Neural cell (in vitro differentiated cells): ENCODE data around the gene HIP1. TPM values are rescaled to one million over a fixed set of nuclear protein-coding genes. Genes with fewer than 3 reads are reported as not detected.
"Not testable (repeated sequence)": the region's sequence is repeated elsewhere in the genome, so short reads cannot be mapped to it uniquely, and the experiment has no call there.

Experiments used
- H2AFZ ChIP-seq: fragments of 200-600, 300-800 bp; sonication (generic), shearing (Covaris generic); 2 replicates; pipeline ENCODE4 v1.6.0; 2014; ENCODE audit warnings: low read depth, mild to moderate bottlenecking, antibody characterized with exemption, low read length, moderate library complexity
- H3F3A ChIP-seq: fragments of 200-600 bp; shearing (Covaris generic); 2 replicates; pipeline ENCODE4 v1.6.1; 2016; ENCODE audit warnings: mild to moderate bottlenecking, moderate library complexity, mixed read lengths, antibody characterized with exemption, low read length; ENCODE audit not compliant: insufficient read depth, poor library complexity, severe bottlenecking
- H3K27ac ChIP-seq: fragments of 200-600, 300-800 bp; sonication (generic), shearing (Covaris generic); 2 replicates; pipeline ENCODE4 v1.5.1; 2014; ENCODE audit warnings: mild to moderate bottlenecking, low read length, moderate library complexity
- H3K27me3 ChIP-seq: fragments of 300-800, 200-600 bp; sonication (generic), shearing (Covaris generic); 2 replicates; pipeline ENCODE4 v1.6.0; 2014; ENCODE audit warnings: mild to moderate bottlenecking, low read depth, low read length, moderate library complexity; ENCODE audit not compliant: insufficient read depth
- H3K36me3 ChIP-seq: fragments of 300-800, 200-600 bp; sonication (generic), shearing (Covaris generic); 2 replicates; pipeline ENCODE4 v1.5.1; 2014; ENCODE audit warnings: mild to moderate bottlenecking, antibody characterized with exemption, low read length, moderate library complexity; ENCODE audit not compliant: insufficient read depth
- H3K4me2 ChIP-seq: fragments of 300-800, 200-600 bp; sonication (generic), shearing (Covaris generic); 2 replicates; pipeline ENCODE4 v1.6.0; 2014; ENCODE audit warnings: mild to moderate bottlenecking, low read length
- H3K4me3 ChIP-seq: fragments of 300-800, 200-600 bp; sonication (generic), shearing (Covaris generic); 2 replicates; pipeline ENCODE4 v1.5.1; 2014; ENCODE audit warnings: mild to moderate bottlenecking, low read length, moderate library complexity
- H3K79me2 ChIP-seq: fragments of 200-600 bp; shearing (Covaris generic); replicated peaks from 2 replicates; pipeline ENCODE4 v1.6.0; 2014; ENCODE audit warnings: mild to moderate bottlenecking, low read length, moderate library complexity; ENCODE audit not compliant: insufficient read depth
- H3K9ac ChIP-seq: fragments of 300-800, 200-600 bp; sonication (generic), shearing (Covaris generic); 2 replicates; pipeline ENCODE4 v1.6.1; 2016; ENCODE audit warnings: mild to moderate bottlenecking, low read length, mixed read lengths
- H3K9me2 ChIP-seq: fragments of 200-600 bp; shearing (Covaris generic); 2 replicates; pipeline ENCODE4 v1.6.1; 2016; ENCODE audit warnings: mild to moderate bottlenecking, low read length, mixed read lengths; ENCODE audit not compliant: insufficient read depth
- H3K9me3 ChIP-seq: fragments of 200-600, 300-800 bp; sonication (generic), shearing (Covaris generic); 2 replicates; pipeline ENCODE4 v1.6.1; 2016; ENCODE audit warnings: mild to moderate bottlenecking, mixed run types, low read length, moderate library complexity, mixed read lengths
- H4K20me1 ChIP-seq: fragments of 200-600 bp; shearing (Covaris generic); 2 replicates; pipeline ENCODE4 v1.6.1; 2016; ENCODE audit warnings: mild to moderate bottlenecking, mixed run types; ENCODE audit not compliant: insufficient read depth
- MXI1 ChIP-seq: fragments of 450-650 bp; conservative IDR thresholded peaks from 2 replicates; pipeline ENCODE4 v1.6.1; 2014; ENCODE audit warnings: antibody characterized with exemption, mild to moderate bottlenecking; ENCODE audit not compliant: poor library complexity, severe bottlenecking
- POLR2AphosphoS5 ChIP-seq: IDR thresholded peaks from 2 replicates; pipeline ENCODE4 v1.6.1; 2012
- SMC3 ChIP-seq: fragments of 450-650 bp; conservative IDR thresholded peaks from 2 replicates; pipeline ENCODE4 v1.6.1; 2014; ENCODE audit warnings: antibody characterized with exemption, mild to moderate bottlenecking, moderate library complexity; ENCODE audit not compliant: poor library complexity
- polyA plus RNA-seq: library from polyadenylated mRNA; depleted of rRNA; stranded (reverse); fragments of >200 nt; gene quantifications from 2 replicates; pipeline ENCODE4 v1.2.3, GENCODE V29; 2014
- small RNA-seq, 3 experiments: library from RNA; depleted of rRNA; stranded (forward); fragments of <200 nt; gene quantifications; one replicate each; pipeline ENCODE3, GENCODE V24; 2012

Gene HIP1
- polyA plus RNA-seq, 1 donor from 2014 or later, result 12.9 TPM

- not testable (repeated sequence) for H3K4me3 ChIP-seq, H3K9ac ChIP-seq, H3K27me3 ChIP-seq, H3F3A ChIP-seq, H3K36me3 ChIP-seq, H3K9me2 ChIP-seq, H4K20me1 ChIP-seq, H3K79me2 ChIP-seq, H3K9me3 ChIP-seq, H3K4me2 ChIP-seq, H3K27ac ChIP-seq, H2AFZ ChIP-seq
These were observed 246.7 kb downstream of the HIP1 start, which contains the start of gene SPDYE5 for GRCh38 chr7:75492020-75492419. SPDYE5 (plus strand) TSS chr7:75492320; CDS start chr7:75494048, 1,728 bp downstream.

DNA sequence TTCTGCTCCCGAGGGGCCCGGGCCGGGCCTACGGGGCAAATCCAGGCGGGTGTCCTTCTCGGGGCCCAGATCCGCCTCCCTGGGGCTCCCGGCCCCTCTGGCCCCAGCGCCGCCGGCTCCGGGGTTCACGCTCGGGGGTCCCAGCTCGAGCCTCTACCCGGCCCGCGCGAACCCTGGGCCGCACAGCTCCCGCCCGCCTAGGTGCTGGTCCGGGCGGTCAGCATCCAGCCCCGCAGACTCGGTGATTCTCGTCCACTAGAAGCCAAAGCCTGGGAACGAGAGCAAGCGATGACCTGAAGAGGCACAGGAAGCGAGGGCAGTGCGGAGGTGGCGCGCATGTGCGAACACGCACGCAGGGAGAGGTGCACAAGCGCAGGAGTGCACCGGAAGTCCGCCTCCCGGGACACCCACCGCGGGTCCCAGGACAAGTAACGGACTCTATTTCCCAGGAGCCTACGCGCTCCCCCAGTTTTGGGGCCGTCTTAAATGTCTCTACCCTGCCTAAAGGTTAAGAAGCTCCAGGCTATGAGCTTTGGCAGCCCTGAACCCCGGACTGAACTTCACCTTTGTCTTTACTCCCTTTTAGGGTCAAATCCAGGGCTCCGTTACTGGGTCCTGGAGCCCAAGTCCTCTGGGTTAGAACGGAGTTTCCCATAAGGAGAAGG lies 252.6 kb downstream of the HIP1 start, which contains the start of gene POM121C:
Gene POM121C, minus strand, starts transcription at position 321 of the 665 bp plus-strand sequence. CDS start 44,803 bp downstream, outside the sequence.
- peak within 1 kb of the TSS; percentile 72 for H3K9ac ChIP-seq
- not testable (repeated sequence) for H3K9me3 ChIP-seq, H4K20me1 ChIP-seq, H3K27me3 ChIP-seq, H3K4me2 ChIP-seq, H3K9me2 ChIP-seq, H3K36me3 ChIP-seq, H3F3A ChIP-seq, H2AFZ ChIP-seq, H3K79me2 ChIP-seq
- TF ChIP-seq SMC3, result peak; percentile 25
- peak; percentile 73 for TF ChIP-seq POLR2AphosphoS5
- TF ChIP-seq MXI1, result peak; percentile 85
- peak within 1 kb of the TSS; percentile 44 for H3K27ac ChIP-seq
- H3K4me3 ChIP-seq, result peak within 1 kb of the TSS; percentile 73

GRCh38 chr7:75485355-75485978 lies 253.3 kb downstream of the HIP1 start:
- not testable (repeated sequence) for H2AFZ ChIP-seq, H3K36me3 ChIP-seq, H3K9me3 ChIP-seq, H3K27me3 ChIP-seq, H3F3A ChIP-seq, H4K20me1 ChIP-seq, H3K79me2 ChIP-seq, H3K9me2 ChIP-seq, H3K4me2 ChIP-seq
- Histone ChIP-seq H3K4me3 (peak overlapping the region; percentile 73), H3K9ac (peak overlapping the region; percentile 72), H3K27ac (peak overlapping the region; percentile 5)

Small RNAs within 50 kb of the gene (small RNA-seq; reads per million reads assigned to genes)
- gene AC211429.1 (0 reads per million in 3 experiments), gene RF00019 (0 to 1.2 (median 0) reads per million in 3 experiments)

Other genes starting within 250 kb of the HIP1 start
- gene SPDYE5, start 246.6 kb downstream of the HIP1 start, polyA plus RNA-seq, result 0.07 and 0.26 TPM in 2 replicates
- gene CCL26, start 33.3 kb upstream of the HIP1 start, polyA plus RNA-seq, result not detected in 2 replicates
- not detected in 2 replicates for gene CCL24, start 74.9 kb upstream of the HIP1 start, polyA plus RNA-seq
- 76.4 and 82.1 TPM in 2 replicates for gene RHBDD2, start 140.1 kb upstream of the HIP1 start, polyA plus RNA-seq
- 61.2 and 90.9 TPM in 2 replicates for gene POR, start 176.2 kb upstream of the HIP1 start, polyA plus RNA-seq